ENCODE measurements around the gene TADA1.
"Not testable (repeated sequence)": the region's sequence is repeated elsewhere in the genome, so short reads cannot be mapped to it uniquely, and the experiment has no call there.

The TADA1 gene

DNA sequence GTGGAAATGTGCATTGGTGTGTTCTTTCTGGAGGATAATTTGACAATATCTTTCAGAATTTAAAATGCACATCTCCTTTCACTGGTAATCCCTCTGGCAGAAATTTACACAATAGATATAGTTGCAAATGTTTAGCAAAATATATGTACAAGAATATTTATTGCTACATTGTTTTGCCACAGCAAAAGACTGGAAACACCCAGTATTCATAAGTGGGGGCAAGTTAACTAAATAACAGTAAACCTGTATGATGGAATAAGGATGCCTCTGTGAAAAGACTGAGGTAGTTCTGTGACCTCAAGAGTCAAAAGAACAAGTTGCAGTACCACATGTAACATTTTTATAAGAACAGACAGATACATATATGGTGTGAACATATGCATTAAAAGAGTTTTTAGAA, 13.7 kb upstream of the TADA1 start:
- no peak for DNase-seq

DNA sequence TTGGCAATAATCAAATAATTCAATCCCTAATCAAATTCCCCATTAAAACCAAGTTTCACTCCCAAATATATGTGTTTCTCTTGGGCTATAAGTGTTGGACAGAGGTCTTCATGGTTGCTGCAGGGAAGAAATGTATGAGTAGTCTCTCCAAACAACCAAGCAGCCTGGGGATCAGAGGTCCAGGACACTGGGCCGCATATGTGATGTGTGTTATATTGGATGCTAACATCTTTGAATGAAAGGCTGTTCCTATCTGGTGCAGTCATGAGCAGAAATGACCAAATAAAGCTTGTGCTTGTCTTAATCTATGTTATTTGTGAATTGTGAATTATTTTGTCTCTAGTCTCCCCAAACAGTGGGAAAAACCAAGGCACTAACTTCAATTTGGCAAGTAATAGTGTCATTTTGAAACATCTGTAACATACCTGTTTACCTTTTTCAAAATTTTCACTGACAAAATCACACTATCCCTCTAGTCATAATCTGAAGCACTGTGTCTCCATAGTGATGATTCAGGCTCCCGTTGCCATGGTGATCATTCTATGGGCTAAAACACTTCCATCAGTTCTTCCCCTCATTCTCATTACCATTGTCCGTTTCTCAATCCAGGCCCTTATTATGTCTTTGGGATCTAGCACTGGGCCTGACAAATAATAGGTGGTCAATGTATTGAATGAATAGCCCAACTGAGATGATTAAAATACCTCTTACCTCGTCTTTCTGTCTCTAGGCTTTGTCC, 12.5 kb upstream of the TADA1 start:
- no peak for DNase-seq

DNA sequence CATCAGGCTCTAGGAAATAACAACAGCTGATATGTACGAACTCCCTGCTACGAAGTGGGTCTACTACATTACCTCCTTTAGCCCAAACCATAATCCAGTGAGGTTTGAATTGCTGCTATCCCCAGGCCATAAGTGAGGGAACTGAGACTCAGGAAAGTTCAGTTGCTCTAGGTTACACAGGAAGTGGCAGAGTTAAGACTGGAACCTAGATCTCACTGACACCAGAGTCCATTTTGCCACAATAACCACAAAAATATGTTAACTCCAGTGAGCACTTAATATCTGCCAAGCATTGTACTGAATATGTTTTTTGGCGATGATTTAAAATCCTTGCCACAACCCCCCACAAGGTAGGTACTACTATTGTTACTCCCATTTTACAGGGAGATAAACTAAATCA, 8.9 kb upstream of the TADA1 start:
- no peak for DNase-seq

DNA sequence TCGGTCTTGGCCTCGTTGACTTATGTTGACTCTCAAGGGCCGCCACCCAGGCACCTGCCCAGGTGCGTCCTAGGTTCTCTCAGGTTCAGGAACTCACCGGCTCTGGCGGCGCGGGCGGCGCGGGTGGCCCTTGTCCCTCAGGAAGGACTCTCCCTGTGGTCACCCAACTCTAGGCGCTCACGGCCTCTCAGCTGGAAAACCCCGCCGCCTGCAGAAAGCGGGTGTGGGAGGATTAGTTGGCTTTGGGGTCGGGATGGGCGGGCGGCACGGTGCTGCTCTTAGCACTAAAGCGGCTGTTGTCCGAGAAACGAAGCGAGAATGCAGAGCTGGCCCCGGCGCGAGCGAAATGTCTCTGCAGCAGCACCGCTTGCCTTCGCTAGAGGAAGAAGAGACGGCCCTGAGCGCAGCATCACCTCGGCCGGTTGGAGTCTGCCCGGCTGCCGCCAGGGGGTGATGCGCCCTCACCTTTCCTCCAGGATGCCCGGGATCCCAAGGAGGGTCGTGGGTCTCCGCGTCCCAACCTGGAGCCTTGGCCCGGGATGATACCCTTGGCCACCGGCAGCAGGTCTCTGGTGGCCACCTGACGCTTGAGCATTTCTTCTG, 8.1 kb upstream of the TADA1 start:
- peak; percentile 14 for DNase-seq

DNA sequence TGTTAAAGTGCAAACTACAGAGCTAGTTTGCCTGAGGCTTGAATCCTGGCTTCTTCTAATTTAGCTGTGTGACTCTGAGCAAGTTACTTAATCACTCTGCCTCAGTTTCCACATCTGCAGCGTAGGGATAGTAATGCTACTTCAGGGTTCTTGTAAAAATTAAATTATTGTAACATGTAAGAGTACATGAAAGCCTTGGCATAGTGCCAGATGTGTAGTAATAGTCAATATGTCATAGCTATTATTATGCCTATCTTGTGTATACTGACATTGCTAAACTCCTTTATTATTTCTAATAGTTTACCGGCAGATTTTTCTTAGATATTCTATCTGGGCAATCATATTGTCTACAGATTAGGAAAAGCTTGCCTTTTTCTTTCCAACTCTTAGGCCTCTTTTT, 6.8 kb upstream of the TADA1 start:
- DNase-seq, result no peak

DNA sequence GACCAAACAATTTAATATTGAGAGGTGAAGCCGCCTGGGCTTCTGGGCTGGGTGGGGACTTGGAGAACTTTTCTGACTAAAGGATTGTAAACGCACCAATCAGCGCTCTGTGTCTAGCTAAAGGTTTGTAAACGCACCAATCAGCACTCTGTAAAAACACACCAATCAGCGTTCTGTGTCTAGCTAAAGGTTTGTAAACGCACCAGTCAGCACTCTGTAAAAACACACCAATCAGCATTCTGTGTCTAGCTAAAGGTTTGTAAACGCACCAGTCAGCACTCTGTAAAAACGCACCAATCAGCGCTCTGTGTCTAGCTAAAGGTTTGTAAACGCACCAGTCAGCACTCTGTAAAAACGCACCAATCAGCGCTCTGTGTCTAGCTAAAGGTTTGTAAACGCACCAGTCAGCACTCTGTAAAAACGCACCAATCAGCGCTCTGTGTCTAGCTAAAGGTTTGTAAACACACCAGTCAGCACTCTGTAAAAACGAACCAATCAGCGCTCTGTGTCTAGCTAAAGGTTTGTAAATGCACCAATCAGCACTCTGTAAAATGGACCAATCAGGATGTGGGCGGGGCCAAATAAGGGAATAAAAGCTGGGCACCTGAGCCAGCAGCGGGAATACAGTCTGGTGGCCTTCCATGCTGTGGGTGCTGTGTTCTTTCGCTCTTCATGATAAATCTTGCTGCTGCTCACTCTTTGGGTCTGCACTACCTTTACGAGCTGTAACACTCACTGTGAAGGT, 2.3 kb upstream of the TADA1 start:
- DNase-seq, result not testable (repeated sequence)

DNA sequence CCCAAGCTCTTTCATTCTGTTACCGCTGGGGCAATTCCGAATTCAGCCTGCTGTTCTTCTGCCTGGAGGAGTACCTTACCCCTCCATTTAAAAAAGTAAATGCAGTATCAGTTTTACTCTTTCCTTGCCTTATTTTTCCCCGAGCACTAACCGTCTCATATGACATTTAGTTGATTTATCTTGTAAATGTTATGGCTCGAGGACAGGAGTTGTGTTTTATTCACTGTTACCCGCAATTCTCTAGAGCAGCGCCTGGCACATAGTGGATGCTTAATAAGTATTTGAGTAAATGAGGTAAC, 425 bp upstream of the TADA1 start:
- no peak for DNase-seq

DNA sequence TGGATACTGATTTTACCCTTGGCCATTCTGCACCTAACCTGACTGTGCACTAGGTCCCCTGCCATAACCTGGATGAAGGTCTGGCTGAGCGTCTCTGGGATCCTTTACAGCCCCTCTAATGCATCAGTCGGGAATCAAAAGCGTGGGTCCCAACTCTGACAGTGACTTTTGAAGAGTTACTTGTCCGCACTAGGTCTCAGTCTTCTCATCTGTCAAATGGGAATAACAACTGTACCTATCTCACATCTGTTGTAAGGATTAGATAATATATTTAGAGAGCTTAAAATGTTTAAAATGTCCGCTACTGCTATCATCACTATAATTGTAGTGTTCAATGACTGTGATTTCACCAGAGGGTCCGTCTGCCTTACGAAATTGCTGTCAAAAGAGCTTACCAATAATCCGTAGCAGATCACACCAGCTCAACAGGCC, 746 bp downstream of the TADA1 start:
- no peak for DNase-seq

DNA sequence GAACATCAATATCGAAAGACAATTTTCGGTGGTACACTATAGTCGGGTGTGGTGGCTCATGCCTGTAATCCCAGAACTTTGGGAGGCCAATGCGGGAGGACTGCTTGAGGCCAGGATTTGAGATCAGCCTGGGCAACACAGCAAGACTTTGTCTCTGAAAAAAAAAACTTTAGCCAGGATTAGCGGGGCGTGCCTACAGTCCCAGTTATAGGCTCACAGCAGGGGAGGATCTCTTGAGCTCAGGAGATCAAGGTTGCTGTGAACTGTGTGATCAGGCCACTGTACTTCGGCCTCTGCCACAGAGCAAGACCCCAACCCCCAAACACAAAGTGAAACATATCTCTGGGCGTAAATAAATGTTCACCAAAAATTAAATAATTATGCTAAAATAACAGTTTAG, 1.6 kb downstream of the TADA1 start:
- no peak for DNase-seq

DNA sequence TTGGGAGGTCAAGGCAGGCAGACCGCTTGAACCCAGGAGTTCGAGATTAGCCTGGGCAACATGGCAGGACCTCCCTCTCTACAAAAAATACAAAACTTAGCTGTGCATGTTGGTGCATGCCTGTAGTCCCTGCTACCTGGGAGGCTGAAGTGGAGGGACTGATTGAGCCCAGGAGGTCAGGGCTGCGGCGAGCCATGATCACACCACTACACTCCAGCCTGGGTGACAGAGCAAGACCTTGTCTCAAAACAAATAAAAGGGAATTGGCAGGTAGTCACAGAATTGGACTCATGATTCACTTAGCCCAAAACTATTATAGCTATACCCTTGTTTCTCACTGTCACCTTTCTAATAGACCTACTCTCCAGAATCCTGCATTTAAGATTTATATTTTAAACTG, 5.5 kb downstream of the TADA1 start:
- DNase-seq, result no peak

DNA sequence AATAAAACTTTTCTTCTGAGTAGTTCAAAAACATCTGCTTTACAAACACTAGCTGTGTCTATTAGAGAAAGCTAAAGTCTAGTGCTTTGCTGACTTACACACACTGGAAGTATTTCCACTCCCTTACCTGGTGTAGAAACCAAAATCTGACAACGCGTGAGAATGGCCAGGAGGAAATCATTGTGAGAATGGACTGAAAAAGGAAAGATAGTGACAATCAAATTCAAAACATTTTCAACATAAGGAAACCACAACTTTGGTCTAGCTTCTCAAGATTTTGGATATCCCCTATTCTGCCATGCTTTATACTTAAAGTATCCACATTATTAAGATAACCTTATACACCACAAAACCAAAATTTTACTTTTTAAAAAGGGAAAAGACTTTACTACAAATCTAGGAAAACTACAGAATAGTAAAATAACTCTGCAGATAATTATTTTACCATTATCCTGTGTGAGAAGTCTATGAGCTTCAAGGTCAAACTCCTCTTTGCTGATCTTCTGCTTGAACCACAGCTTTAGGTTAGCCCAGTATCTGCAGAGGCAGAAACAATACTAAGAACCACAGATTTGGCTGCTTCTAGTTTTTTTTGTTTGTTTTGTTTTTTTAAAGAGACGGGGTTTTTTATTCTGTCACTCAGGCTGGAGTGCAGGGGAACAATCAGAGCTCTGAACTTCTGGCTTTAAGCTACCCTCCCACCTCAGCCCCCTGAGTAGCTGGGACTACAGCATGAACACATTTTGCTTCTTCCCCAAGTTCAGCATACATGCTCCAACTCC, 6.6 kb downstream of the TADA1 start:
- no peak for DNase-seq

DNA sequence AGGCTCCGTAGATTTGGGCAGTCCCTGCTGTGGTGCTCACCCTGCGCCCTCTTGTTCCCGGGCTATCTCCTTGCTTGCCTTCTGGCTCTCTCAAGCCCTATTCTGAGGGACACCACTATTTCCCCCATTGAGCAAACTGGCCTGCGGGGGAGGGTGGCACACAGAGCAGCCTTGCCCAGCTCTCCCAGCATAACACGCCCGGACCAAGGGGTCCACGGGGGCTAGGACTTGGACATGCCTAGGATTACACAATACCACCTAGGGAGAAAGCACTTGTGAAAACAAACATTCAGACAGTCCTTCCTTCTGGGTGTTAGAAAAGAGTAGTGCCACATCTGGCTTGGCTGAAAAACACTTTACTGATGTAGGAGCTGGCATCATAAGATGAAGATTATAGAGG, 7.4 kb downstream of the TADA1 start:
- DNase-seq, result no peak

DNA sequence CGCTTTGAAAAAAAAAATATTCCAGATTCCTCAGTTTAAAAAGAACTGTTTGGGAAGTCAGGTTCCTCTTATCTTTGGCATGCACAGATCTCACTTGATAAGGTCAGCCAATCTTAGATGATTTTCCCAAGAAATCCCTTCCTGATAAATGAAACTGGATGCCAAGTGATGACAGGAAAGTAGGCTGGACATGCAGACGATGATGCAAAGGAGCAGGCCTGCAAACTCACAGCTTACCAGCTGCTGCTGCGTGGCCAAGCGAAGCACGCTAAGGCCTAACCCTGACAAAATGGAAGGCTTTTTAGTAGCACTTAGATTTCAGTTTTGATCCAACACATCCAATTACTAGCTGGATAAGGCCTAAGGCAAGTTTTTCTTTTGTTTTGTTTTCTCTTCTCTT, 10.1 kb downstream of the TADA1 start:
- DNase-seq, result peak; percentile 19

DNA sequence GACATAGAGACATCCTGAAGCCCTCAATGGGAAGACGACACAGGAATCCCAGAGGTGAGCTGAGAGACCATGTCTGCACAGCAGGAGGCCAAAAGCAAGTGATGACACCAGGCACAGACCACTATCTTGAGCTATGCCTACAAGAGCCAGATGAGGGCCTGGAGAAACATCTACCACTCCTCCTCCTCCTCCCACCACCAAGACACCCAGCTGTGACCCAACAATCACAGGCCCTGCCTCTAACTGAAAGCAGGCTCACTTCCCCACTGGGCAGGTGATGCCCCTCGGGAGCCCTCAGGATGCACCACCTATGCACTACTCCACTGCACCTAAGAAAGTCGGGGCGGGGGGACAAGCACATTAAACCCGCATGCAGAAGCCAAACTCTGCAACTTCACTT, 16.5 kb downstream of the TADA1 start:
- no peak for DNase-seq

DNA sequence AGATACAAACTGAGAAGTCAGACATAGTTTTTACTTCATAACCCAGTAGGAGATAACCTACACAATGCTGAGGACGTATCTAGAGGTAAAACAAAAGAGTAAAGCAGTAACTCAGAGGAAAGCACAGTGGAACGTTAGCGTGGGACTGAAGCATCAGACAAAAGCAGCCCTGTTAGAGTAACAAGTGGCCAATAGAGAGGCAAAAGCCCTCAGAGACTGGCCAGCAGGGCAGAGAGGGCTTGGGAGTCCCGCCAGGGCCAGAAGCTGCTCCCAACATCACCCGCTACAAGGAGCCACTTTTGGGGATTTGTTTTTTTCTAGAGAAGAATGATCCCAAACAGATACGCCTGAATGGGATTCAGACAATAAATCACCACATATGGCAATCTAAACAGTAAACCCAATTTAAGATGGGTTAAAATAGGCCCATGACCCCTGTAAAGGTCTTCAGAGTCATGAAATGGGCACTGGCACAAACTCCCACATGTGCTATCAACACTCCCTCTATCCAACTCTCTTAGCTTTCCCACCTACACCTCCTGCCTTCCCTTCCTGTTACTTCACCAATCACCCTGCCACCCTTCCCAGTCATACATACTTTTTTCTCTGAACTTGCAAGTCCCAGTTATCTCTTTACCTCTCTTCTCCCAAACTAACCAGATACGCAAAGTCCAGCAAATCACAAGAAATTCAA, 17.2 kb downstream of the TADA1 start:
- DNase-seq, result no peak

DNA sequence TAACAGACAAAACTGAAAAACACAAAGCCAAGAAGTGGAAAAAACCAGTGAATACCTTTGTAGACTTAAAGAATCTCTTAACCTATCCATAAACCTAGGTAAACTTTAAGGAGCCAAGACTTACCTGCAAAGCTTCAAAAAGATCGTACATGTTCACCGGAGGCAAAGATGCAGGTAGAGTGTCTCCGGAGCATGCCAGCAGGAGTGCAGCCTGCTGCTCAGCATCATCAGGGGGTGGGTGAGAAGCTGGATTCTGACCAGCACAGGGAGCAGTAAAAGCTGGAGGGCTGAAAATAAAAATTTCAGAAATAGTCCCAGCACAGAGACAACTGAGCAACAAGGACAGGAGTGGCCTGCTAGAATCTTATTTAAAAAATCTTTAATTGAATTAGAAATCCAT, 18.1 kb downstream of the TADA1 start:
- no peak for DNase-seq

DNA sequence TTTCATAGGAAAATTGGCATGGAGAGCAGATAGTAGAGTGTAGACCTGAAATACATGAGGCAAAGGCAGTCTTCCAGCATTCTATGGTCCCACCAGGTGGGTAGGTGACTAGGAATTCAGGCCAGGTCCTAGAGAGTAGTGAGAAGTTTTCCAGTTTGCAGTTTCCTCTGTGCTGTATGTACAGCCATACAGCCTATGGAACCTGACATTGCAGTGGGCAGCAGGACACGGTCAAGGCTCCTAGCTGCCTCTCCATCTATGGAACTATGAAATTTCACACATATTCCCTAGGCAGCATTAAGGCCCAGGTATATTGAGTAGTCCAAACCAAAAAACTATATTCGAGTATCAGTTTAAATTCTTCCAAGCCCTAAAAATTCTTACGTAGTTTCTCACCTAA, 20.5 kb downstream of the TADA1 start:
- DNase-seq, result no peak

DNA sequence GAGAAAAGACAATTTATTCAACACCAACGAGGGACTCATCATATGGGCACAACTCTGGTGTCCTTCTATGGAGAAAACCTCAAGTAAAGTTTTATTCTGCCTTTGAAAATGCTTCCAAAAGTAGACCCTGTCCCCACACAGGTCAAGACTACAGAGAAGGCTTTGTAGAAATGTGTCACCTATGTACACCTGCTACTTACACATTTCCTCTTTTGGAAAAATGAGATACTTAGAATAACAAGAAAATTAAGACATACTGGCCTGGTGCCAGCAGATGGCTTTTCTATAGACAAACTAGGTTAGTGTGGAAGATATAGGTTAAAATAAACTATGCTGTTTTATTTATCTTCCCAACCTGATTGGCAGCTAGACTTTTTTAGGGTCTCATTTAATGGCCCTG, 23.1 kb downstream of the TADA1 start:
- DNase-seq, result no peak

DNA sequence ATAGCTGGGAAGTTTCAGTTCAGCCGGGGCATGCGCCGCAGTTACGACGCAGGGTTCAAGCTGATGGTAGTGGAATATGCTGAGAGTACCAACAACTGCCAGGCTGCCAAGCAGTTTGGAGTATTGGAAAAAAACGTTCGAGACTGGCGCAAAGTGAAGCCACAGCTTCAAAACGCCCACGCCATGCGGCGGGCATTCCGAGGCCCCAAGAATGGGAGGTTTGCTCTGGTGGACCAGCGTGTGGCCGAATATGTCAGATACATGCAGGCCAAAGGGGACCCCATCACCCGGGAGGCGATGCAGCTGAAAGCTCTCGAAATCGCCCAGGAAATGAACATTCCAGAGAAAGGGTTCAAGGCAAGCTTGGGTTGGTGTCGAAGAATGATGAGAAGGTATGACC, 26.9 kb downstream of the TADA1 start:
- no peak for DNase-seq

DNA sequence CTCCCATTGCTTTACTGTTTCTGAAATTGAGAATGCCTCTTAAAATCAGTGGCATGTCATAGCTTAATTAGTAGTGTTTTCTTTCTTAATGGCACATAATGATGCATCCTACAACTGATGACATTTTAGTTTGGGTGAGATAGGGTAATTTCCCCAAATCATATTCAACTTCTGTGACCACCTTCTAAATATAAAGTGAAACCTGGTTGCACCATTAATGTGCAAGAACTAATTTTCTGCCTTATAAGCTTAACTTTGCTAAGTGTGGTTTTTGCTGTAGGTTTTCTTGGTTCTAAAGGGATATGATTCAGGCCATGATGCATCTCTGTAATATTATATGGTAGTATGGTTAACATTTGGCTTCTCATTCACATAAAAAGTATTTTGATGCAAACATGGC, 27.9 kb downstream of the TADA1 start:
- no peak for DNase-seq

DNA sequence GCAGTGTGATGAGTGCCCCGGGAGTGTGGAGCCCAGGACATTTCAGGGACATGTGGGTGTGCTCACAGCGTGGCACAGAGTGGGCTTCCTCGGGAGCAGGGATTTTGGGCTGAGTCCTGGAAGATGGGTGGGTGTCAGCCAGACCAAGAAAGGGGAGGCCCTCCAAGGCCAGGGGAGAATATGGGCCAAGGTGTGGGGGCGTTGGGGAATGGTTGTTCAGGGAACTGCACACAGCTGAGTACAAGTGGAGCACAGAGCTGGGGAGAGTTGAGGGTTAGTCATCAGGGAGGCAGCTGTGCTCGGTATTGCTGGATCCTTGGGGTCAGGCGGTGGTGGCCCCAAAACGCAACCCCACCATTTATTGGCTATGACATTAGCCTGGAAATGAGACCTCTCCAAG, 31.3 kb downstream of the TADA1 start:
- no peak for DNase-seq

DNA sequence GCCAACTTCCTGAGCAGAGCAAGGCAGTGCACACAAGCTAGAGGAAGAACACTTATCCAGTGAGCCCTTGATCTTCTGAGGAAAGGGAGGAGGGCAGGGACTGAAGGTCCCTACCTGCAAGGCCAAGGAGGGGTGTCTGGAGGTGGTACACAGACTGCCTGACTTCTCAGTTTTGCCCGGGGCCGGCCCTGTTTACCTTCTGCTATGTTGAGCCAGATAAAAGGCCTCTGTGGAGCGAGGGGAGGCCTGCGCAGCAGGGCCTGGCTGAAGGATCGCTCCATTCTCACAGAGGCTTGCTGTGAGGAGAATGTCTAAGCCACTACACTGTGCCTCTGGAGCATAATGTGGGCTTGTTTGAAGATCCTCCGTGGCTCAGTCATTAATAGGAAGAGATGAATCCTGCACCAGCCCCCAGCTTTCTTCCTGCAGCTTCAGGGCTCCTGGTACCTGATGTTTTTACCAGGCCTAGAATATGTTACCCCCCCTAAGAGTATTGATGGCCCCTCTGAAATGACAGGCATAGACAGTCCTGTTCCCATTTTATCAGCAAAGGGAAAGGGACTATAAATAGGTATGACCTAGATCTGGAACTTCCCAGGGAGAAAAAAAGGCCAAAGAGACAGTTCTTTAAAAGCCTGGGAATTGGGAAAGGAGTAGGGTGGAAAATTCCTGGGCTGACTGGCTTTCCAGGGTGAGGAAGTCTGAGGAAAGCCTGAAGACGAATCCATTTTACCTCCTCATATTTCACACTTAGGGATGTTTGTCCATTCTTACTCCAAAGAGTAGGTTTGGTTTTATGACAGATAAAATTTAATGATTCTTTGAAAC, 32.1 kb downstream of the TADA1 start:
- DNase-seq, result no peak

Measured in fibroblast of skin of scalp (primary cell).